Measurements from ENCODE around the gene PJA1. TPM values are rescaled to one million over a fixed set of nuclear protein-coding genes. Genes with fewer than 3 reads are reported as not detected.

Gene PJA1
- polyA plus RNA-seq, 3 donors = 2.1 to 11.6 (median 8.8) TPM

- no peak overlapping the region for H3K4me2 ChIP-seq (replicated peaks; ENCODE audit: extremely low read depth, low read length, poor library complexity, severe bottlenecking)
- Mint-ChIP-seq H3K4me3 (no peak overlapping the region), H3K4me1 (peaks cover 2% of the 10 kb centered on the region), H3K36me3 (no peaks in the 10 kb centered on the region), H3K27me3 (ENCODE audit: low read depth in 3 of 3) (peaks cover 6 to 18% (median 7%) of the 10 kb centered on the region in 3 donors), H3K27ac (no peak overlapping the region), H3K9me3 (peaks cover 0 to 3% (median 0%) of the 10 kb centered on the region in 7 donors)
- WGBS (ENCODE audit: insufficient coverage) = 73% methylated on average over 2 of the region's 4 CpGs
- intact Hi-C loops (cut with micrococcal nuclease) = no loop called here
- no peak overlapping the region for H2AFZ ChIP-seq (ENCODE audit: insufficient read depth, low read depth, low read length, poor library complexity, severe bottlenecking)
- no peak for DNase-seq
- H3K4me3 ChIP-seq (replicated peaks in 1 of 3; ENCODE audit: low read depth in 2 of 3, low read length in 3 of 3) = no peak overlapping the region
- H3K36me3 ChIP-seq (replicated peaks in 1 of 2; ENCODE audit: control insufficient read depth in 1 of 2, insufficient read depth in 2 of 2, low read length in 2 of 2) = no peaks in the 10 kb centered on the region
- no peaks in the 10 kb centered on the region for H3K9me3 ChIP-seq (replicated peaks in 1 of 2; ENCODE audit: control insufficient read depth in 1 of 2, insufficient read depth in 1 of 2, low read length in 2 of 2)
- H3K4me1 ChIP-seq (ENCODE audit: control insufficient read depth in 1 of 2, insufficient read depth in 2 of 2, low read length in 2 of 2) = no peaks in the 10 kb centered on the region
- no peak overlapping the region for H3K9ac ChIP-seq (ENCODE audit: insufficient read depth, low read length, poor library complexity, severe bottlenecking)
- no peak overlapping the region for H3K27ac ChIP-seq (ENCODE audit: low read depth in 1 of 2, low read length in 2 of 2)
- H3K79me2 ChIP-seq (ENCODE audit: insufficient read depth, low read length) = no peaks in the 10 kb centered on the region
- no peak for TF ChIP-seq CTCF (IDR thresholded peaks at IDR 0.05)
- no peaks in the 10 kb centered on the region for H4K20me1 ChIP-seq (ENCODE audit: insufficient read depth, low read length)
- no peaks in the 10 kb centered on the region for H3K27me3 ChIP-seq (ENCODE audit: control insufficient read depth in 2 of 2, insufficient read depth in 2 of 2, low read length in 2 of 2)
These were observed 17.6 kb upstream of the PJA1 start for GRCh38 chrX:69182818-69183380.

- H3K4me1 ChIP-seq (ENCODE audit: control insufficient read depth in 1 of 2, insufficient read depth in 2 of 2, low read length in 2 of 2) = no peaks in the 10 kb centered on the region
- no peak overlapping the region for H3K4me3 Mint-ChIP-seq
- WGBS (ENCODE audit: insufficient coverage) = no CpG with 5 or more reads among the region's 12 CpGs
- H2AFZ ChIP-seq (ENCODE audit: insufficient read depth, low read depth, low read length, poor library complexity, severe bottlenecking) = no peak overlapping the region
- no peaks in the 10 kb centered on the region for H3K9me3 ChIP-seq (replicated peaks in 1 of 2; ENCODE audit: control insufficient read depth in 1 of 2, insufficient read depth in 1 of 2, low read length in 2 of 2)
- TF ChIP-seq CTCF (IDR thresholded peaks at IDR 0.05) = no peak
- H3K27ac ChIP-seq (ENCODE audit: low read depth in 1 of 2, low read length in 2 of 2) = no peak overlapping the region
- H3K27me3 ChIP-seq (ENCODE audit: control insufficient read depth in 2 of 2, insufficient read depth in 2 of 2, low read length in 2 of 2) = no peaks in the 10 kb centered on the region
- DNase-seq = no peak
- H3K27me3 Mint-ChIP-seq (ENCODE audit: low read depth in 3 of 3) = peaks cover 6 to 15% (median 8%) of the 10 kb centered on the region in 3 donors
- H3K36me3 ChIP-seq (replicated peaks in 1 of 2; ENCODE audit: control insufficient read depth in 1 of 2, insufficient read depth in 2 of 2, low read length in 2 of 2) = no peaks in the 10 kb centered on the region
- peak overlapping the region in 1 of 7 donors; percentile 32 for H3K27ac Mint-ChIP-seq
- no peaks in the 10 kb centered on the region for H3K79me2 ChIP-seq (ENCODE audit: insufficient read depth, low read length)
- H3K4me3 ChIP-seq (replicated peaks in 1 of 3; ENCODE audit: low read depth in 2 of 3, low read length in 3 of 3) = no peak overlapping the region
- H3K36me3 Mint-ChIP-seq = no peaks in the 10 kb centered on the region
- intact Hi-C loops (cut with micrococcal nuclease) = no loop called here
- no peak overlapping the region for H3K9ac ChIP-seq (ENCODE audit: insufficient read depth, low read length, poor library complexity, severe bottlenecking)
- H3K4me2 ChIP-seq (replicated peaks; ENCODE audit: extremely low read depth, low read length, poor library complexity, severe bottlenecking) = no peak overlapping the region
- H4K20me1 ChIP-seq (ENCODE audit: insufficient read depth, low read length) = no peaks in the 10 kb centered on the region
- no peaks in the 10 kb centered on the region for H3K4me1 Mint-ChIP-seq
- peaks cover 0 to 9% (median 3%) of the 10 kb centered on the region in 7 donors for H3K9me3 Mint-ChIP-seq
These were observed 14.2 kb upstream of the PJA1 start for GRCh38 chrX:69179380-69179911.
